PC-9 (cell line): ENCODE measurements around the gene PPM1A. TPM values are rescaled to one million over a fixed set of nuclear protein-coding genes. Genes with fewer than 3 reads are reported as not detected.

Source experiments
- BruUV-seq: library from RNA; stranded (reverse); fragments of 400-500 nt; replicated peaks from 2 replicates; lab custom pipeline; 2021; lab: Mats Ljungman, UMichigan
- CTCF ChIA-PET: fragments of 300-600 bp; sonication (Branson Sonifier 250); formaldehyde crosslinking; loops from one replicate; lab custom pipeline; 2022; ENCODE audit warnings: antibody characterized with exemption; lab: Charles Lee
- POLR2A ChIA-PET: fragments of 300-600 bp; sonication (Branson Sonifier 250); formaldehyde crosslinking; loops from one replicate; lab custom pipeline; 2022; ENCODE audit warnings: antibody characterized with exemption; ENCODE audit not compliant: unreplicated experiment; lab: Charles Lee
- DNase-seq, 2 experiments: peaks; one replicate each; pipeline versions ENCODE4 v3.0.0 to v3.0.0-alpha.2; 2015 to 2022; ENCODE audit warnings: mixed read lengths in 1 of 2
- H2AFZ ChIP-seq: fragments of 200-600 bp; sonication (generic); 2 replicates; pipeline ENCODE4 v1.8.1; 2017; ENCODE audit warnings: antibody characterized with exemption
- H3F3A ChIP-seq: fragments of 200-600 bp; sonication (generic); 2 replicates; pipeline ENCODE4 v1.8.1; 2017; ENCODE audit warnings: antibody characterized with exemption, mild to moderate bottlenecking, low read depth; ENCODE audit not compliant: insufficient read depth
- H3K27ac ChIP-seq: fragments of 200-600 bp; sonication (generic); 2 replicates; pipeline ENCODE4 v1.6.1; 2016; ENCODE audit warnings: mixed run types
- H3K27me3 ChIP-seq: fragments of 200-600 bp; sonication (generic); 2 replicates; pipeline ENCODE4 v1.6.1; 2016; ENCODE audit warnings: low read depth, mixed run types; ENCODE audit not compliant: insufficient read depth
- H3K36me3 ChIP-seq: fragments of 200-600 bp; sonication (generic); 2 replicates; pipeline ENCODE4 v1.6.1; 2016; ENCODE audit warnings: low read depth, mixed run types
- H3K4me1 ChIP-seq: fragments of 200-600 bp; sonication (generic); replicated peaks from 2 replicates; pipeline ENCODE4 v1.6.1; 2016; ENCODE audit warnings: mixed run types; ENCODE audit not compliant: insufficient read depth
- H3K4me2 ChIP-seq: fragments of 200-600 bp; sonication (generic); 2 replicates; pipeline ENCODE4 v1.6.1; 2017; ENCODE audit warnings: mixed run types
- H3K4me3 ChIP-seq: fragments of 200-600 bp; sonication (generic); 2 replicates; pipeline ENCODE4 v1.6.1; 2016; ENCODE audit warnings: mixed run types
- H3K79me2 ChIP-seq: fragments of 200-600 bp; sonication (generic); 2 replicates; pipeline ENCODE4 v1.6.1; 2017; ENCODE audit warnings: low read depth, mixed run types
- H3K9me2 ChIP-seq: fragments of 200-600 bp; sonication (generic); 2 replicates; pipeline ENCODE4 v1.8.1; 2017; ENCODE audit warnings: mild to moderate bottlenecking; ENCODE audit not compliant: insufficient read depth
- H3K9me3 ChIP-seq: fragments of 200-600 bp; sonication (generic); 2 replicates; pipeline ENCODE4 v1.8.1; 2016; ENCODE audit warnings: low read depth; ENCODE audit not compliant: insufficient read depth
- H4K20me1 ChIP-seq: fragments of 200-600 bp; sonication (generic); 2 replicates; pipeline ENCODE4 v1.8.1; 2017; ENCODE audit not compliant: insufficient read depth
- EZH2 ChIP-seq: fragments of 200-600 bp; sonication (generic); IDR thresholded peaks from 2 replicates; pipeline ENCODE4 v1.8.0; 2017; ENCODE audit warnings: antibody characterized with exemption, low read depth
- intact Hi-C: fragments of 100-400 bp; cut with micrococcal nuclease; formaldehyde crosslinking; loops from one replicate; pipeline ENCODE4 v1.10.0; 2022; ENCODE audit not compliant: unreplicated experiment
- total RNA-seq: library from RNA; stranded (reverse); gene quantifications from 2 replicates; pipeline ENCODE4 v1.2.3, GENCODE V29; 2021
- TF ChIP-seq, protein P1 (sequence below): fragments of 200-600 bp; sonication (generic); conservative IDR thresholded peaks from 2 replicates; pipeline ENCODE4 v1.6.1; 2017; ENCODE audit warnings: mixed run types, antibody characterized with exemption, mild to moderate bottlenecking, moderate library complexity

PPM1A gene
- total RNA-seq, 1 experiment from 2014 or later, result 60.9 TPM

DNA sequence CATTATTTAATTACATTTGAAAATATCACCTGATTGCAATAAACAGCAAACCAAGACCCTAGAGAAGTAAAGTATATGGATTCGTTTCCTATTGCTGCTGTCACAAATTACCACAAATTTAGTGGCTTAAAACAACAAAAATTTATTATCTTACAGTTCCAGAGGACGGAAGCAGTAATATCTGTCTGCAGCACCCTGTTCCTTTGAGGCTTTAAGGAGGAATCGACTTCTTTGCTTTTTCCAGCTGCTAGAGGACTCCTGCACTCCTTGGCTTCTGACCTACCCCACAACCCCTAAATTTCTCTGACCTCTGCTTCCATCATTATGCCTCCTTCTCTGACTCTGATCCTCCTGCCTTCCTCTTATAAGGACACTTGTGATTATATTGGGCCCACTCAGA is 23.8 kb upstream of the PPM1A start:
- BruUV-seq, result no TSS peak
- peaks cover 8% of the 10 kb centered on the region; the same call in 1 of the 2 replicates for H3K4me1 ChIP-seq
- CTCF ChIA-PET, result interaction anchor here (0.7 kb wide), 1 partner anchor 23 kb away, joined by 3 read pairs; the partner anchor contains the start of gene PPM1A

DNA sequence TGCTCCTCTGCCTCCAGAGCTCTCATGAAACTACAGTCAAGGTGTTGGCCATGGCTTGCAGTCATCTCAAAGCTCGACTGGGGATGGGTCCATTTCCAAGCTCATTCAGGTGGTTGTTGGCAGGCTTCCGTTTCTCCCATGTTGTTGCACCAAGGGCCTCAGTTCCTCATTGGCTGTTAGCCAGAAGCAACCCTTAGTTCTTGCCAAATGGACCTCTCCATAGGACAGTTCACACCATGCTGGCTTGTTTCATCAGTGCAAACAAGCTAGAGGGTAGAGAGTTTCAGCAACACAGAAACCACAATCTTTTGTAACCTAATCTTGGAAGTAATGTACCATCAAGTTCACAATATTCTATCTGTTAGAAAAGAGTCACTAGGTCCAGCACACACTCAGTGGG is 22.7 kb upstream of the PPM1A start:
- H3F3A ChIP-seq, result no peaks in the 10 kb centered on the region
- ChIA-PET CTCF (no interaction called here), POLR2A (interaction anchor here (0.5 kb wide), 1 partner anchor 191 kb away, joined by 6 read pairs; no protein-coding TSS in a partner anchor)

More for the DNA sequence above, 23.8 kb upstream of the PPM1A start:
- H3K4me3 ChIP-seq, result no peak overlapping the region
- no peaks in the 10 kb centered on the region for H3K79me2 ChIP-seq
- H3F3A ChIP-seq, result no peaks in the 10 kb centered on the region
- no peaks in the 10 kb centered on the region for H4K20me1 ChIP-seq
- no peak for DNase-seq
- intact Hi-C loops, result no loop called here
- H3K9me2 ChIP-seq, result no peaks in the 10 kb centered on the region
- no peak overlapping the region for H2AFZ ChIP-seq
- H3K27me3 ChIP-seq, result no peaks in the 10 kb centered on the region
- no peaks in the 10 kb centered on the region for H3K36me3 ChIP-seq
- no peak overlapping the region for H3K4me2 ChIP-seq
- H3K9me3 ChIP-seq, result no peaks in the 10 kb centered on the region
- no peak overlapping the region for H3K27ac ChIP-seq
- TF ChIP-seq EZH2, result no peak
- TF ChIP-seq, protein P1, sequence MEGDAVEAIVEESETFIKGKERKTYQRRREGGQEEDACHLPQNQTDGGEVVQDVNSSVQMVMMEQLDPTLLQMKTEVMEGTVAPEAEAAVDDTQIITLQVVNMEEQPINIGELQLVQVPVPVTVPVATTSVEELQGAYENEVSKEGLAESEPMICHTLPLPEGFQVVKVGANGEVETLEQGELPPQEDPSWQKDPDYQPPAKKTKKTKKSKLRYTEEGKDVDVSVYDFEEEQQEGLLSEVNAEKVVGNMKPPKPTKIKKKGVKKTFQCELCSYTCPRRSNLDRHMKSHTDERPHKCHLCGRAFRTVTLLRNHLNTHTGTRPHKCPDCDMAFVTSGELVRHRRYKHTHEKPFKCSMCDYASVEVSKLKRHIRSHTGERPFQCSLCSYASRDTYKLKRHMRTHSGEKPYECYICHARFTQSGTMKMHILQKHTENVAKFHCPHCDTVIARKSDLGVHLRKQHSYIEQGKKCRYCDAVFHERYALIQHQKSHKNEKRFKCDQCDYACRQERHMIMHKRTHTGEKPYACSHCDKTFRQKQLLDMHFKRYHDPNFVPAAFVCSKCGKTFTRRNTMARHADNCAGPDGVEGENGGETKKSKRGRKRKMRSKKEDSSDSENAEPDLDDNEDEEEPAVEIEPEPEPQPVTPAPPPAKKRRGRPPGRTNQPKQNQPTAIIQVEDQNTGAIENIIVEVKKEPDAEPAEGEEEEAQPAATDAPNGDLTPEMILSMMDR, result no peak
- POLR2A ChIA-PET, result interaction anchor here (0.6 to 0.7 kb wide), 2 partner anchors 30 to 1056 kb away, joined by 4 to 9 read pairs; no protein-coding TSS in a partner anchor

DNA sequence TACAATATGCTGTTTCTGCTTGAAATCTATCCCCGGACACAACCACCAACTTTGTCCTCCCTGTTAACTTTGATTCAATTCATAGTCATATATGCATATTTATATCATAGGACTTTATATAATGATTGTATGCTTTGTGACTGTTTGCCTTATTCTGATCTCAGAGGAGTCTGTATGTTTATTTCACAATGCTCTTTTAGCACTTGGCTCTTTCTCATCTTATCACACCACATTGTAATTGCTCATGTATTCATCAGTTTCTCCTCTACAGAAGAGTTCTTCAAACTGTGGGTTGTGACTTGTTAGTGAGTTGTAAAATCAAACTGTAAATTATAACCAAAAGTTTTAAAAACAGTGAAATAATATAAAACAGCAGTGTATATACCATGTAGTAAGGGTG is 21.7 kb upstream of the PPM1A start:
- no peaks in the 10 kb centered on the region for H3K79me2 ChIP-seq
- H3K4me2 ChIP-seq, result no peak overlapping the region
- H4K20me1 ChIP-seq, result no peaks in the 10 kb centered on the region
- DNase-seq, result no peak
- H2AFZ ChIP-seq, result no peak overlapping the region
- TF ChIP-seq EZH2, result no peak
- TF ChIP-seq, protein P1, result no peak
- BruUV-seq, result no TSS peak
- POLR2A ChIA-PET, result no interaction called here
- H3K4me1 ChIP-seq, result peaks cover 8% of the 10 kb centered on the region; the same call in 1 of the 2 replicates
- no peaks in the 10 kb centered on the region for H3F3A ChIP-seq
- no peak overlapping the region for H3K27ac ChIP-seq
- peaks cover 3% of the 10 kb centered on the region; the same call in 1 of the 2 replicates for H3K9me3 ChIP-seq
- H3K4me3 ChIP-seq, result no peak overlapping the region
- intact Hi-C loops, result no loop called here
- CTCF ChIA-PET, result no interaction called here
- H3K36me3 ChIP-seq, result no peaks in the 10 kb centered on the region
- H3K27me3 ChIP-seq, result no peaks in the 10 kb centered on the region
- H3K9me2 ChIP-seq, result no peaks in the 10 kb centered on the region

More for the DNA sequence above, 22.7 kb upstream of the PPM1A start:
- H3K36me3 ChIP-seq, result no peaks in the 10 kb centered on the region
- no peak for DNase-seq
- H3K27ac ChIP-seq, result no peak overlapping the region
- intact Hi-C loops, result no loop called here
- no peaks in the 10 kb centered on the region for H4K20me1 ChIP-seq
- no peak overlapping the region for H3K4me2 ChIP-seq
- H3K79me2 ChIP-seq, result no peaks in the 10 kb centered on the region
- no peak overlapping the region for H3K4me3 ChIP-seq
- no TSS peak for BruUV-seq
- no peaks in the 10 kb centered on the region for H3K9me3 ChIP-seq
- peaks cover 8% of the 10 kb centered on the region; the same call in 1 of the 2 replicates for H3K4me1 ChIP-seq
- H3K27me3 ChIP-seq, result no peaks in the 10 kb centered on the region
- no peak overlapping the region for H2AFZ ChIP-seq
- TF ChIP-seq, protein P1, result no peak
- no peak for TF ChIP-seq EZH2
- no peaks in the 10 kb centered on the region for H3K9me2 ChIP-seq
